GM21423 (cell line): ENCODE data around the gene EHBP1.
"Not testable (repeated sequence)": the region's sequence is repeated elsewhere in the genome, so short reads cannot be mapped to it uniquely, and the experiment has no call there.

Experiments used
- ATAC-seq: cut with Tn5 transposase; IDR thresholded peaks from one replicate; pipeline ENCODE4 v1.9.1; 2021; ENCODE audit warnings: mild to moderate bottlenecking, moderate library complexity; ENCODE audit not compliant: unreplicated experiment

EHBP1 gene

GRCh38 chr2:62704654-62705006 lies 883 bp upstream of the EHBP1 start:
- no peak for ATAC-seq

GRCh38 chr2:62705859-62706720 lies 577 bp downstream of the EHBP1 start:
- peak; percentile 1 for ATAC-seq

- no peak for ATAC-seq
Measured at GRCh38 chr2:62706721-62707521, 1.4 kb downstream of the EHBP1 start.

GRCh38 chr2:62708751-62709150 lies 3.2 kb downstream of the EHBP1 start:
- ATAC-seq, result no peak

- ATAC-seq, result no peak
Measured at GRCh38 chr2:62711832-62712494, 6.5 kb downstream of the EHBP1 start.

GRCh38 chr2:62713196-62713595 lies 7.7 kb downstream of the EHBP1 start:
- not testable (repeated sequence) for ATAC-seq

GRCh38 chr2:62713837-62714236 lies 8.3 kb downstream of the EHBP1 start:
- no peak for ATAC-seq

- no peak for ATAC-seq
Measured at GRCh38 chr2:62716768-62717167, 11.3 kb downstream of the EHBP1 start.

GRCh38 chr2:62717503-62718081 lies 12.1 kb downstream of the EHBP1 start:
- ATAC-seq, result no peak

GRCh38 chr2:62718225-62718822 lies 12.8 kb downstream of the EHBP1 start:
- no peak for ATAC-seq

- no peak for ATAC-seq
Measured at GRCh38 chr2:62719757-62720156, 14.2 kb downstream of the EHBP1 start.

- ATAC-seq, result no peak
Measured at GRCh38 chr2:62722679-62723078, 17.2 kb downstream of the EHBP1 start.

GRCh38 chr2:62723253-62723652 lies 17.7 kb downstream of the EHBP1 start:
- no peak for ATAC-seq

GRCh38 chr2:62724106-62724505 lies 18.6 kb downstream of the EHBP1 start:
- no peak for ATAC-seq

- no peak for ATAC-seq
Measured at GRCh38 chr2:62724886-62725711, 19.6 kb downstream of the EHBP1 start.

GRCh38 chr2:62725712-62726055 lies 20.2 kb downstream of the EHBP1 start:
- ATAC-seq, result no peak

GRCh38 chr2:62727259-62727867 lies 21.9 kb downstream of the EHBP1 start:
- peak; percentile 52 for ATAC-seq

GRCh38 chr2:62727876-62728566 lies 22.5 kb downstream of the EHBP1 start:
- ATAC-seq, result peak; percentile 7

GRCh38 chr2:62731275-62731674 lies 25.8 kb downstream of the EHBP1 start:
- ATAC-seq, result no peak
